IMR-90 (cell line): ENCODE results near the gene EXOC5. TPM values are rescaled to one million over a fixed set of nuclear protein-coding genes. Genes with fewer than 3 reads are reported as not detected.

Experiments
- ATAC-seq: fragments of 200-7000 bp; cut with Tn5 transposase; 2 replicates; pipeline ENCODE4 v1.9.1; 2020; ENCODE audit warnings: low read depth, mild to moderate bottlenecking, moderate library complexity
- BruUV-seq: library from RNA; stranded (reverse); fragments of 400-500 nt; replicated peaks from 2 replicates; lab custom pipeline; 2021; lab: Mats Ljungman, UMichigan
- CTCF ChIA-PET: fragments of 300-600 bp; formaldehyde crosslinking; extraction: SDS; loops from one replicate; lab custom pipeline; 2021; ENCODE audit warnings: antibody characterized with exemption; lab: Yijun Ruan, JAX
- POLR2A ChIA-PET: fragments of 300-600 bp; sonication (Branson Sonifier 250); formaldehyde crosslinking; loops from one replicate; lab custom pipeline; 2022; ENCODE audit warnings: antibody characterized with exemption; ENCODE audit not compliant: unreplicated experiment; lab: Charles Lee
- DNase-seq: peaks from one replicate; pipeline ENCODE4 v3.0.0; 2013
- H2AFZ ChIP-seq: replicated peaks from 2 replicates; pipeline ENCODE3; 2013; ENCODE audit warnings: low read length, mild to moderate bottlenecking; ENCODE audit not compliant: poor library complexity
- H2AK5ac ChIP-seq: 2 replicates; pipeline ENCODE4 v1.6.1; 2013; ENCODE audit warnings: low read depth, low read length, inconsistent platforms
- H2AK9ac ChIP-seq: replicated peaks from 2 replicates; pipeline ENCODE3; 2013; ENCODE audit warnings: mild to moderate bottlenecking, low read depth, low read length, moderate library complexity; ENCODE audit not compliant: poor library complexity
- H2BK120ac ChIP-seq: 2 replicates; pipeline ENCODE4 v1.6.1; 2013; ENCODE audit warnings: low read depth, low read length, inconsistent platforms
- H2BK15ac ChIP-seq: 3 replicates; pipeline ENCODE4 v1.6.1; 2013; ENCODE audit warnings: low read depth, low read length, inconsistent platforms
- H2BK20ac ChIP-seq: 2 replicates; pipeline ENCODE4 v1.6.1; 2013; ENCODE audit warnings: low read depth, mild to moderate bottlenecking, inconsistent platforms, low read length, moderate library complexity
- H2BK5ac ChIP-seq: 2 replicates; pipeline ENCODE4 v1.6.1; 2013; ENCODE audit warnings: mild to moderate bottlenecking, low read depth, low read length, inconsistent platforms; ENCODE audit not compliant: poor library complexity, severe bottlenecking
- H3K14ac ChIP-seq: replicated peaks from 2 replicates; pipeline ENCODE4 v1.6.1; 2013; ENCODE audit warnings: low read depth, low read length, inconsistent platforms
- H3K18ac ChIP-seq: 2 replicates; pipeline ENCODE4 v1.6.1; 2013; ENCODE audit warnings: low read depth, low read length, control low read depth
- H3K23ac ChIP-seq: 2 replicates; pipeline ENCODE4 v1.6.1; 2013; ENCODE audit warnings: low read depth, low read length, inconsistent platforms
- H3K27ac ChIP-seq: 2 replicates; pipeline ENCODE4 v1.5.1; 2013; ENCODE audit warnings: mild to moderate bottlenecking, control low read depth, low read length; ENCODE audit not compliant: insufficient read depth
- H3K27me3 ChIP-seq: 2 replicates; pipeline ENCODE4 v1.6.1; 2013; ENCODE audit warnings: low read length; ENCODE audit not compliant: control insufficient read depth, insufficient read depth
- H3K36me3 ChIP-seq: 2 replicates; pipeline ENCODE4 v1.6.1; 2013; ENCODE audit warnings: low read length, mixed read lengths; ENCODE audit not compliant: control insufficient read depth, insufficient read depth
- H3K4ac ChIP-seq: 2 replicates; pipeline ENCODE4 v1.6.1; 2013; ENCODE audit warnings: low read depth, low read length, inconsistent platforms
- H3K4me1 ChIP-seq: 2 replicates; pipeline ENCODE4 v1.6.1; 2013; ENCODE audit warnings: low read length, mixed read lengths; ENCODE audit not compliant: control insufficient read depth, insufficient read depth
- H3K4me2 ChIP-seq: 2 replicates; pipeline ENCODE4 v1.6.1; 2013; ENCODE audit warnings: low read depth, mild to moderate bottlenecking, control low read depth, low read length, moderate library complexity
- H3K4me3 ChIP-seq: 2 replicates; pipeline ENCODE4 v1.5.1; 2013; ENCODE audit warnings: low read depth, mild to moderate bottlenecking, control low read depth, low read length, moderate library complexity; ENCODE audit not compliant: insufficient read depth
- H3K56ac ChIP-seq: 2 replicates; pipeline ENCODE4 v1.6.1; 2013; ENCODE audit warnings: low read length, inconsistent platforms; ENCODE audit not compliant: insufficient read depth; ENCODE audit errors: extremely low read depth
- H3K79me1 ChIP-seq, 2 experiments: 2 replicates each; pipeline ENCODE4 v1.6.1; 2013; ENCODE audit warnings: low read length in 2 of 2, inconsistent platforms in 1 of 2, low read depth in 1 of 2
- H3K9ac ChIP-seq: 2 replicates; pipeline ENCODE4 v1.6.1; 2013; ENCODE audit warnings: low read depth, low read length, control low read depth
- H3K9me1 ChIP-seq: 2 replicates; pipeline ENCODE4 v1.6.1; 2013; ENCODE audit warnings: low read length, inconsistent platforms; ENCODE audit not compliant: insufficient read depth
- H3K9me3 ChIP-seq: 2 replicates; pipeline ENCODE4 v1.6.1; 2013; ENCODE audit warnings: low read length; ENCODE audit not compliant: control insufficient read depth, insufficient read depth
- H4K20me1 ChIP-seq: 2 replicates; pipeline ENCODE4 v1.6.1; 2013; ENCODE audit warnings: low read length, inconsistent platforms; ENCODE audit not compliant: insufficient read depth
- H4K5ac ChIP-seq: 2 replicates; pipeline ENCODE4 v1.6.1; 2013; ENCODE audit warnings: mild to moderate bottlenecking, low read depth, low read length, control low read depth
- H4K8ac ChIP-seq, 2 experiments: 2 replicates each; pipeline ENCODE4 v1.6.1; 2013; ENCODE audit warnings: low read depth in 2 of 2, low read length in 2 of 2, control low read depth in 1 of 2, inconsistent platforms in 1 of 2
- H4K91ac ChIP-seq: 2 replicates; pipeline ENCODE4 v1.6.1; 2013; ENCODE audit warnings: low read depth, low read length, inconsistent platforms; ENCODE audit not compliant: insufficient read depth
- CEBPB ChIP-seq: IDR thresholded peaks from 2 replicates; pipeline ENCODE4 v1.6.1; 2012; ENCODE audit warnings: low read depth, low read length, improper control_type of control experiment
- MAFK ChIP-seq: IDR thresholded peaks from 2 replicates; pipeline ENCODE4 v1.6.1; 2012; ENCODE audit warnings: low read depth, low read length, improper control_type of control experiment
- MAZ ChIP-seq: IDR thresholded peaks from 2 replicates; pipeline ENCODE4 v1.6.1; 2012; ENCODE audit warnings: low read depth, mild to moderate bottlenecking, low read length, improper control_type of control experiment, moderate library complexity, borderline replicate concordance
- MXI1 ChIP-seq: IDR thresholded peaks from 2 replicates; pipeline ENCODE4 v1.6.1; 2012; ENCODE audit warnings: low read depth, mild to moderate bottlenecking, low read length, moderate library complexity, borderline replicate concordance
- NFE2L2 ChIP-seq: fragments of 150-350 bp; IDR thresholded peaks from 2 replicates; pipeline ENCODE4 v1.6.1; 2016; ENCODE audit warnings: low read depth, mild to moderate bottlenecking, low read length
- POLR2A ChIP-seq: IDR thresholded peaks from 2 replicates; pipeline ENCODE4 v1.6.1; 2012; ENCODE audit warnings: mild to moderate bottlenecking, low read depth, low read length
- RCOR1 ChIP-seq: IDR thresholded peaks from 2 replicates; pipeline ENCODE4 v1.6.1; 2012; ENCODE audit warnings: mild to moderate bottlenecking, low read length, improper control_type of control experiment; ENCODE audit not compliant: insufficient replicate concordance
- RFX5 ChIP-seq: IDR thresholded peaks from 2 replicates; pipeline ENCODE4 v1.8.0; 2012; ENCODE audit warnings: low read depth, mild to moderate bottlenecking, low read length, moderate library complexity
- SMC3 ChIP-seq: fragments of 150-350 bp; IDR thresholded peaks from 2 replicates; pipeline ENCODE4 v1.6.1; 2016; ENCODE audit warnings: low read depth, mild to moderate bottlenecking, antibody characterized with exemption, low read length, moderate library complexity
- whole genome bisulfite sequencing, 2 experiments: methylation state at CpG; one replicate each; pipeline versions ENCODE4 v1.1.5 to v1.1.7; 2013; ENCODE audit warnings: missing lambda C conversion rate in 2 of 2; ENCODE audit not compliant: insufficient read length in 1 of 2; ENCODE audit errors: extremely low coverage in 2 of 2; 5-methylcytosine and 5-hydroxymethylcytosine counted together
- dilution Hi-C: fragments of 300-500 bp; cut with HindIII; formaldehyde crosslinking; loops from one replicate; pipeline ENCODE4 v1.14.3; 2018; ENCODE audit warnings: low sequenced_read_pairs; ENCODE audit not compliant: unreplicated experiment
- in situ Hi-C: fragments of 300-500 bp; cut with MboI; formaldehyde crosslinking; loops from 3 replicates; pipeline ENCODE4 v1.14.3; 2019; ENCODE audit warnings: low sequenced_read_pairs, inconsistent platforms, mixed read lengths
- intact Hi-C: fragments of 100-400 bp; cut with micrococcal nuclease; formaldehyde crosslinking; loops from 2 replicates; pipeline ENCODE4 v1.10.0; 2022
- polyA plus RNA-seq, 3 experiments: library from polyadenylated mRNA; depleted of rRNA; stranded (reverse); fragments of >200 nt; gene quantifications; 2 replicates each; pipeline ENCODE4 v1.2.3, GENCODE V29; 2012; ENCODE audit warnings: low replicate concordance in 1 of 3
- total RNA-seq: library from RNA; depleted of rRNA; stranded (reverse); fragments of >200 nt; gene quantifications from 2 replicates; pipeline ENCODE4 v1.2.3, GENCODE V29; 2012
- TF ChIP-seq, protein P1 (sequence below): fragments of 150-350 bp; IDR thresholded peaks from 2 replicates; pipeline ENCODE4 v1.6.1; 2016; ENCODE audit warnings: low read depth, mild to moderate bottlenecking, low read length, moderate library complexity, borderline replicate concordance
- TF ChIP-seq, protein P2 (sequence below): fragments of 150-350 bp; IDR thresholded peaks from 2 replicates; pipeline ENCODE4 v1.6.1; 2017; ENCODE audit warnings: mild to moderate bottlenecking, antibody characterized with exemption, low read length, low read depth
- TF ChIP-seq, protein P3 (sequence below): conservative IDR thresholded peaks from 2 replicates; pipeline ENCODE4 v1.5.1; 2012; ENCODE audit warnings: mild to moderate bottlenecking, low read depth, low read length, improper control_type of control experiment

The EXOC5 gene
- total and polyA plus RNA-seq, 2 of the 4 experiments (the other 2 are of a cell fraction) = 22.4 to 52.5 TPM

DNA sequence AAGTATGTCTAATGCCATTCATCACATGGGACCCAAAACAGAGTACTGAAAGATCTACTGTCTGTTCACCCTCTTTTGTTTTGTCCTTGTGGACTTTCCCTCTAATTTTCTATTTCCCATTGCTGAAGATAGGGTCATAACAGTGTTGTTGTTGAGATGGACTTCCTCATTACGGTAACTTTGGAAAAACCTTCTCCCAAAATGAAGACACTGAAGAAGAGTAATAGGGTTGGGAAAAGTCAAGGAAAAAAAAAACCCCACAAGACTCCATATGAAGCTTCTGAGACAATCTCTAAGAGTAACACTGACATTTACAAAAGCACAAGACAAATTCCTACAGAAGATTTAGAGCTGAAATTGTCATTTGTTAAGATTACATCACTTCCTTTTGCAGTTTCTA, 36.7 kb downstream of the EXOC5 start:
- peaks cover 8% of the 10 kb centered on the region for H3K36me3 ChIP-seq
- TF ChIP-seq NFE2L2 (no peak), MAFK (no peak), RFX5 (no peak), RCOR1 (no peak), CEBPB (no peak), POLR2A (no peak), SMC3 (no peak), MAZ (no peak), MXI1 (no peak)
- TF ChIP-seq, protein P1, sequence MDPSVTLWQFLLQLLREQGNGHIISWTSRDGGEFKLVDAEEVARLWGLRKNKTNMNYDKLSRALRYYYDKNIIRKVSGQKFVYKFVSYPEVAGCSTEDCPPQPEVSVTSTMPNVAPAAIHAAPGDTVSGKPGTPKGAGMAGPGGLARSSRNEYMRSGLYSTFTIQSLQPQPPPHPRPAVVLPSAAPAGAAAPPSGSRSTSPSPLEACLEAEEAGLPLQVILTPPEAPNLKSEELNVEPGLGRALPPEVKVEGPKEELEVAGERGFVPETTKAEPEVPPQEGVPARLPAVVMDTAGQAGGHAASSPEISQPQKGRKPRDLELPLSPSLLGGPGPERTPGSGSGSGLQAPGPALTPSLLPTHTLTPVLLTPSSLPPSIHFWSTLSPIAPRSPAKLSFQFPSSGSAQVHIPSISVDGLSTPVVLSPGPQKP = no peak
- TF ChIP-seq, protein P2, sequence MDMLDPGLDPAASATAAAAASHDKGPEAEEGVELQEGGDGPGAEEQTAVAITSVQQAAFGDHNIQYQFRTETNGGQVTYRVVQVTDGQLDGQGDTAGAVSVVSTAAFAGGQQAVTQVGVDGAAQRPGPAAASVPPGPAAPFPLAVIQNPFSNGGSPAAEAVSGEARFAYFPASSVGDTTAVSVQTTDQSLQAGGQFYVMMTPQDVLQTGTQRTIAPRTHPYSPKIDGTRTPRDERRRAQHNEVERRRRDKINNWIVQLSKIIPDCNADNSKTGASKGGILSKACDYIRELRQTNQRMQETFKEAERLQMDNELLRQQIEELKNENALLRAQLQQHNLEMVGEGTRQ = no peak
- TF ChIP-seq, protein P3, sequence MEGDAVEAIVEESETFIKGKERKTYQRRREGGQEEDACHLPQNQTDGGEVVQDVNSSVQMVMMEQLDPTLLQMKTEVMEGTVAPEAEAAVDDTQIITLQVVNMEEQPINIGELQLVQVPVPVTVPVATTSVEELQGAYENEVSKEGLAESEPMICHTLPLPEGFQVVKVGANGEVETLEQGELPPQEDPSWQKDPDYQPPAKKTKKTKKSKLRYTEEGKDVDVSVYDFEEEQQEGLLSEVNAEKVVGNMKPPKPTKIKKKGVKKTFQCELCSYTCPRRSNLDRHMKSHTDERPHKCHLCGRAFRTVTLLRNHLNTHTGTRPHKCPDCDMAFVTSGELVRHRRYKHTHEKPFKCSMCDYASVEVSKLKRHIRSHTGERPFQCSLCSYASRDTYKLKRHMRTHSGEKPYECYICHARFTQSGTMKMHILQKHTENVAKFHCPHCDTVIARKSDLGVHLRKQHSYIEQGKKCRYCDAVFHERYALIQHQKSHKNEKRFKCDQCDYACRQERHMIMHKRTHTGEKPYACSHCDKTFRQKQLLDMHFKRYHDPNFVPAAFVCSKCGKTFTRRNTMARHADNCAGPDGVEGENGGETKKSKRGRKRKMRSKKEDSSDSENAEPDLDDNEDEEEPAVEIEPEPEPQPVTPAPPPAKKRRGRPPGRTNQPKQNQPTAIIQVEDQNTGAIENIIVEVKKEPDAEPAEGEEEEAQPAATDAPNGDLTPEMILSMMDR = no peak
- H2AK5ac ChIP-seq = no peak overlapping the region
- H4K91ac ChIP-seq = no peak overlapping the region
- no peak overlapping the region for H3K4me2 ChIP-seq
- no peak overlapping the region for H3K56ac ChIP-seq
- no peak overlapping the region for H3K14ac ChIP-seq
- no peak overlapping the region for H2BK15ac ChIP-seq
- ChIA-PET POLR2A (no interaction called here), CTCF (interaction anchor here (0.6 kb wide), 1 partner anchor 14 kb away, joined by 4 read pairs; no protein-coding TSS in a partner anchor)
- ATAC-seq = no peak
- H3K23ac ChIP-seq = no peak overlapping the region
- H2BK120ac ChIP-seq = no peak overlapping the region
- no peaks in the 10 kb centered on the region for H3K9me3 ChIP-seq
- no peak overlapping the region for H2AFZ ChIP-seq
- dilution Hi-C loops = no loop called here
- no peak overlapping the region for H2AK9ac ChIP-seq
- H3K27ac ChIP-seq = no peak overlapping the region
- no TSS peak for BruUV-seq
- in situ Hi-C loops = no loop called here
- no peak overlapping the region for H2BK5ac ChIP-seq
- no peak overlapping the region for H3K4me3 ChIP-seq
- no peak overlapping the region for H4K8ac ChIP-seq
- no peaks in the 10 kb centered on the region for H4K20me1 ChIP-seq
- no CpG with 5 or more reads among the region's 1 CpG for WGBS, 2 experiments
- H3K9ac ChIP-seq = no peak overlapping the region
- H3K18ac ChIP-seq = no peak overlapping the region
- intact Hi-C loops = loop anchor here (2.0 kb wide), 1 partner anchor 13 kb away; no protein-coding TSS in a partner anchor
- no peaks in the 10 kb centered on the region for H3K27me3 ChIP-seq
- H2BK20ac ChIP-seq = no peak overlapping the region
- no peaks in the 10 kb centered on the region for H3K9me1 ChIP-seq
- H3K4me1 ChIP-seq = no peaks in the 10 kb centered on the region
- H4K5ac ChIP-seq = no peak overlapping the region
- H3K79me1 ChIP-seq = 0 out of 4 replicates have a peak, but pooled peaks cover 0 to 3% of the 10 kb centered on the region in 2 experiments
- H3K4ac ChIP-seq = no peak overlapping the region
- no peak for DNase-seq
